ENCODE measurements around the gene TP53BP1.

Gene TP53BP1

DNA sequence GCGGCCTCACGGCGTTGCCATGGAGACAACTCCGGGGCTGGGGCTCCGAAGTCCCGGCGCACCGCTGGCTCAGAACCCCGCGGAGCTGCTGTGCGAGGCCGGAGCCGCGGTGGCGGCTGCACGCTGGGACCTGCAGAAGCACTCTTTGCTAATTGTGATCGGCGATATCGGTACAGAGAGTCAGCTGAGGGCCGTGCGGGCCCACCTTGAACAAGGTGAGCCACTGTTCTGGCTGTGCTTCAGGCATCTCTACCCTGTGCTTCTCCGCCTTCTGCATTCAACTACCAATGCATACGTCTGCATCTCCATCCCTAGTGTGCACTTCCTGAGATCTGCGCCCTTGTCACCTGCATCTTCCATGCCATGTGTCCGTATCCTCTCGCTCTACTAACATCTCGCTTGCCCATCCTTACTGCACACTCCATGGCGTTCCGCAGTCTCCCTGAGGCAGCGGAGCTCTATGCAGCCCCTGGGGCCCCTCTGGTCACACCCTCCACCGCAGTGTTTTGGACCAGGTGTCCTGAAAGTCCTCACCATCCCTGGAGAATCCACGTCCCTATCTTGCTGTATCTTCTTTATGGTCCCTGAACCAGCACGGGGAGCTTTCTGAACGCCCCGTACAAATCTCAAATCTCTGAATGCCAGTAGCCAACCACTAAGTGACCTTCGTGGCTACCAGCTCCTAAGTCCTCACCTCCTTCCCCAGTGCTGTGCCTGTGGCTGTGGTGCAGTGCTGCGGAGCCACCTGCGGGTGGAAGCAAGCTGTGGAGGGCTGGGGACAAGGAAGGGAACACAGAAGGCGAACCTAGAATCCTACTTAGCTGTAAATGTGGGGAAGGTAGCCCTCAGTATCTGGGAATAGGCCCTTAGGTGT is 18.3 kb upstream of the TP53BP1 start:
- H3K27me3 Mint-ChIP-seq = peaks cover 25% of the 10 kb centered on the region
- peak overlapping the region in 1 of 2 donors; percentile 96 for H3K27ac Mint-ChIP-seq
- no peaks in the 10 kb centered on the region for H3K9me3 Mint-ChIP-seq
- H3K4me3 Mint-ChIP-seq = peak overlapping the region; percentile 90 to 93
- ATAC-seq = no peak
- DNase-seq = peak; percentile 23 to 26
- peaks cover 44% of the 10 kb centered on the region for H3K4me1 Mint-ChIP-seq

DNA sequence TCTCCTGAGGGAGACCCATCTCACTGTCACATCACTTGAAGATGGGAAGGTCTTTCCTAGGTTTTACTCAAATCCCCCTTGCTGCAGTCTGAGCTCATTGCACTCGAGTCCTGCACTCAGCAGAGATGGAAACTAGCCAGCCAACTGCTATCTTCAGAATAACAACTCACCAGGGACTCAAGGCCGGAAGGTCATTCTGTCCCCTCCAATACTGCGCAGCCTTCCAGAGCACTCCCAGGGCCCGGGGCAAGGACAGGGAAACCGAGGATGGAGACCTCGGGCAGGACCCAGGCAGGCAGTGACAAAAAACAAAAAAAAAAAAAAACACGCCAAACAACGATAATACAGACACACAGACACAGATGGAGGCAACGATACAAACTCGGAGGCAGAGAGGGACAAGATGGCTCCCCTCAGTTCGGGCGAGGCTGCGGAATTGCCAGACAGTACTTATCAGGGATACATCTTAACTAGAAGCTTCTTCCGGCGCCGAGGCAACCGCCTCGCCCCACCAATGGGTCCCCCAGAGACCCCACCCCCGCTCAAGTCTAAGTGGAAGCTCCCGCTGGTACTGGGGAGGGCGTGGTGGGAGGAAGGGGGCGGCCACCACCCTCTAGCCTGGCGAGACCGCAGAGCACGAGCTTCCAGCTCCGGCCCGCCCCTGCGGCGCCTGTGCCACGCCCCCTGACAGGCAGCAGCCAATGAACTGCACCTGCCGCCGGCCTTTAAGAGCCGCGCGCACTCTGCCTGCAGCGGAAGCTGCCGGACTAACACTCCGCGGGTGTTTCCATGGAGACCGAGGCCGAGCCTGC is 17.4 kb upstream of the TP53BP1 start:
- Mint-ChIP-seq H3K4me3 (peak overlapping the region; percentile 90 to 93), H3K27me3 (peaks cover 17% of the 10 kb centered on the region), H3K4me1 (peaks cover 36% of the 10 kb centered on the region), H3K9me3 (no peaks in the 10 kb centered on the region), H3K27ac (peak overlapping the region; percentile 91 to 96)
- DNase-seq (peak; percentile 95 to 98), ATAC-seq (peak; percentile 97)

- no peak for DNase-seq
- ATAC-seq = no peak
- H3K27ac Mint-ChIP-seq = peak overlapping the region in 1 of 2 donors; percentile 91
- peaks cover 36% of the 10 kb centered on the region for H3K4me1 Mint-ChIP-seq
- no peaks in the 10 kb centered on the region for H3K9me3 Mint-ChIP-seq
- H3K27me3 Mint-ChIP-seq = peaks cover 17% of the 10 kb centered on the region
- peak overlapping the region; percentile 90 to 93 for H3K4me3 Mint-ChIP-seq
Measured at GRCh38 chr15:43509660-43510199, 16.8 kb upstream of the TP53BP1 start.

DNA sequence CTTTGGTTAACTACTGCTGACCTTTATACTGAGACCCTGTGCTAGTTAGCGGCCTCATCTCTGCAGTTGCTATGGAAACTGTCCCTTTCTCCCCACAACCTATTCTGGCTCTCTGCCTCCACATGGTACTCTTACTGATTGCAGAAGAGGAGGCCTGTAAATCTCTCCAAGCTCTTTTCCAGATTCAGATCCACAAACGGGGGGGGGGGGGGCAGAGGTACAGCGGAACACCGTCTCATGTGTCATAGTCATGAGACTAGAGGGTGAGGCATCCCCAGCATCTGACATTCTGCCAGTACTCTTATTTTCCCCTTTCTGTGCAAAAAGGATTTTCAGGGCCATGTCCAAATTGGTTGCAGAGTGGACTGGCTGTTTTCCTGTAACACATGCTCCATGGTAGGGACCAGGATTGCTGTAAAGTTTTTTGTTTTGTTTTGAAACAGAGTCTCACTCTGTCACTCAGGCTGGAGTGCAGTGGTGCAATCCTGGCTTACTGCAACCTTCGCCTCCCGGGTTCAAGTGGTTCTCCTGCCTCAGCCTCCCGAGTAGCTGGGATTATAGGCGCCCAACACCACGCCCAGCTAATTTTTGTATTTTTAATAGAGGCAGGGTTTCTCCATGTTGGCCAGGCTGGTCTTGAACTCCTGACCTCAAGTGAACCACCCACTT is 16.2 kb upstream of the TP53BP1 start:
- ATAC-seq (no peak), DNase-seq (no peak)
- H3K4me3 Mint-ChIP-seq = peak overlapping the region in 1 of 2 donors; percentile 93

GRCh38 chr15:43508421-43508820 is 15.5 kb upstream of the TP53BP1 start:
- Mint-ChIP-seq H3K27me3 (peaks cover 17% of the 10 kb centered on the region), H3K4me1 (peaks cover 24% of the 10 kb centered on the region), H3K9me3 (no peaks in the 10 kb centered on the region), H3K4me3 (no peak overlapping the region), H3K27ac (no peak overlapping the region)
- ATAC-seq (no peak), DNase-seq (no peak)

More for the DNA sequence above, 16.2 kb upstream of the TP53BP1 start:
- H3K4me1 Mint-ChIP-seq = peaks cover 31% of the 10 kb centered on the region
- peaks cover 17% of the 10 kb centered on the region for H3K27me3 Mint-ChIP-seq
- no peak overlapping the region for H3K27ac Mint-ChIP-seq
- no peaks in the 10 kb centered on the region for H3K9me3 Mint-ChIP-seq

- H3K27ac Mint-ChIP-seq = no peak overlapping the region
- DNase-seq (no peak), ATAC-seq (no peak)
Measured at GRCh38 chr15:43505738-43506137, 12.8 kb upstream of the TP53BP1 start.

DNA sequence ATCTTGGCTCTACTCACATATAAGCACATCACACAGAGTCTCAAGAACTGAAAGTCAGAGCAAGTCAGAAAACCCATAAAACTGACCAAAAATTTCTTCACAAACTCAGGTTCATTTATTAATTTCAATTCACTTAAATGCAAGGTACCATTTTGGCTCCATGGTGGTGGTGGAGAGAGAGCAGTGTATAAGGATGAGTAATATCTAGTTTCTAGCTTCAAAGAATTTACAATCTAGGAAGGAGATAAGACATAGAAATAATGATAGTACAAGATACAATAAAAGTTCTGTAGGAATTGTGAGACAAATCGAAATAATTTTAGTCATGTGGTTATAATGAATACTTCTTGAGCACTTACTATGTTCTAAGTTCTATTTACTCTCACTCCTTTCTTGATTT is 6.7 kb upstream of the TP53BP1 start:
- H3K27ac Mint-ChIP-seq = no peak overlapping the region
- no peak for ATAC-seq
- H3K9me3 Mint-ChIP-seq = no peaks in the 10 kb centered on the region

More at GRCh38 chr15:43505738-43506137, 12.8 kb upstream of the TP53BP1 start:
- Mint-ChIP-seq H3K9me3 (no peaks in the 10 kb centered on the region), H3K27me3 (no peaks in the 10 kb centered on the region), H3K4me1 (peaks cover 13% of the 10 kb centered on the region), H3K4me3 (no peak overlapping the region)

DNA sequence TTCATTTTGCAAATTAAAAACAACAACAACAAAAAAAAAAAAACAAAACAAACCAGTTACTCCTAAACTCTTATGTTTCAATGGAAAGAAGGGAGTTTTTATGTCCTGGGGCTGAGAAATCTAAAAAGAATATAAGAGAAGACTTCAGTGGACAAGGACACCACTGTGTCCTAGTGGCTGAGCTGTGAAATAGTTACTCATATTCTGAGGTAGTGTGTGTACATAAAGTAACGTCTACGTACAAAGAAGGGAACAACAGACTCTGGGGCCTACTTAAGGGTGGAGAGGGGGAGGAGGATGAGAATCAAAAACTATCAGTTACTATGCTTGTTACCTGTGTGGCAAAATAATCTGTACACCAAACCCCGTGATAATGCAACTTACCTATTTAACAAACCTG is 6.0 kb upstream of the TP53BP1 start:
- H3K27me3 Mint-ChIP-seq = no peaks in the 10 kb centered on the region
- H3K27ac Mint-ChIP-seq = no peak overlapping the region
- H3K9me3 Mint-ChIP-seq = no peaks in the 10 kb centered on the region
- ATAC-seq (no peak), DNase-seq (no peak)
- H3K4me3 Mint-ChIP-seq = no peak overlapping the region
- no peaks in the 10 kb centered on the region for H3K4me1 Mint-ChIP-seq

More for the DNA sequence above, 6.7 kb upstream of the TP53BP1 start:
- DNase-seq = no peak
- Mint-ChIP-seq H3K4me1 (no peaks in the 10 kb centered on the region), H3K27me3 (no peaks in the 10 kb centered on the region), H3K4me3 (no peak overlapping the region)

GRCh38 chr15:43493703-43494472 is 932 bp upstream of the TP53BP1 start:
- DNase-seq (no peak), ATAC-seq (no peak)
- H3K4me3 Mint-ChIP-seq = peak overlapping the region; percentile 88 to 93
- peak overlapping the region in 1 of 2 donors; percentile 47 for H3K27ac Mint-ChIP-seq
- peaks cover 29% of the 10 kb centered on the region for H3K4me1 Mint-ChIP-seq
- no peaks in the 10 kb centered on the region for H3K9me3 Mint-ChIP-seq
- H3K27me3 Mint-ChIP-seq = no peaks in the 10 kb centered on the region

DNA sequence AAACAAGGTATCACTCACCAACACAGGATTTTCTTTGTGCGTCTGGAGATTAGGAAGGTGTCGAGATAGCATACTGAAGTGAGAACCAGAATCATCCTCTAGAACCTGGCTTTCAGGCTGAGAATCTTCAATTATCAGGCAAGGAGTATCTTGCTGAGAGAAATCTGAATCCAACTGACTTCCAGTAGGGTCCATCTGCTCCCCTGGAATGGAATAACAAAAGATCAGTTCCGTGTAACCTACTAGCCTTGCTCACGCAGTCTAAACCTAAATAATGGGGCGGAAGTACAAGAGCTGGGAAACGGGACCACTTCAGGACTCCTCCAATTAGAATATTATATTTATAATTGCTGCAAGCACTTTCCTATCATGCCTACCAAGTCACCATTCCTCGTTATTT is 690 bp downstream of the TP53BP1 start:
- no peak for ATAC-seq
- DNase-seq = no peak
- Mint-ChIP-seq H3K27ac (peak overlapping the region; percentile 95 to 99), H3K27me3 (no peaks in the 10 kb centered on the region), H3K9me3 (no peaks in the 10 kb centered on the region), H3K4me1 (peaks cover 31% of the 10 kb centered on the region), H3K4me3 (peak overlapping the region; percentile 88 to 93)

- Mint-ChIP-seq H3K27ac (no peak overlapping the region), H3K4me1 (peaks cover 31% of the 10 kb centered on the region), H3K9me3 (no peaks in the 10 kb centered on the region), H3K27me3 (no peaks in the 10 kb centered on the region), H3K4me3 (no peak overlapping the region)
- DNase-seq = no peak
- no peak for ATAC-seq
Measured at GRCh38 chr15:43489191-43489590, 3.8 kb downstream of the TP53BP1 start.

DNA sequence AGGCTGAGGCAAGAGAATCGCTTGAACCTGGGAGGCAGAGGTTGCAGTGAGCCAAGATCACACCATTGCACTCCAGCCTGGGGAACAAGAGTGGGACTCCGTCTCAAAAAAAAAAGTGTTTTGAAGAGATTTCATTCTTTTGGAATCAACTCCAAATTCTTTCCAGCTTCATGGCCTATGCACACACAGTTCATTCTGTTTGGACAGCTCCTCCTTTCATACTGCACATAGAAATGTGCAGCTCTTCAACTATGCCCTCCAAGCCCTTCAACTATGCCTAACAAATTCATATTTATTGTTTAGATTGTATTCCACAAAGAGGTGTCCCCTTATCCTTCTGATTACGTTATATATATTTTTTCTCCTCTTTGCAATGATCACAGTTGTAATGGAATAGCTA is 4.2 kb downstream of the TP53BP1 start:
- Mint-ChIP-seq H3K9me3 (no peaks in the 10 kb centered on the region), H3K27me3 (no peaks in the 10 kb centered on the region), H3K27ac (peak overlapping the region in 1 of 2 donors; percentile 44), H3K4me3 (no peak overlapping the region), H3K4me1 (peaks cover 29% of the 10 kb centered on the region)
- DNase-seq (no peak), ATAC-seq (no peak)

DNA sequence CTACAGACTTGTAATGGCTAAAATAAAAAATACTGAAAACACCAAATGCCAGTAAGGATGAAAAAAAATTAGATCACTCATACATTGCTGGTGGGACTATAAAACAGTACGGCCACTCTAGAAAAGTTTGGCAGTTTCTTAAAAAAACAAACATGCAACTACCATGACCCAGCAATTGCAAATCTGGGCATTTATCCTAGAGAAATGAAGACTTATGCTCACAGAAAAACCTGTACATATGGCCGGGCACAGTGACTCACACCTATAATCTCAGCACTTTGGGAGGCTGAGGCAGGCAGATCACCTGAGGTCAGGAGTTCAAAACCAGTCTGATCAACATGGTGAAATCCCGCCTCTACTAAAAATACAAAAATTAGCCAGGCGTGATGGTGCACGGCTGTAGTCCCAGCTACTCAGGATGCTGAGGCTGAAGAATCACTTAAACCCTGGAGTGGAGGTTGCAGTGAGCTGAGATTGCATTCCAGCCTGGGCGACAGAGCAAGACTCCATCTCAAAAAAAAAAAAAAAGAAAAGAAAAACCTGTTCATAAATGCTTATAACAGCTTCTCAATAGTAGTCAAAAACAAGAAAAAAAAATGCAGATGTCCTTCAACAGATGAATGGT is 5.6 kb downstream of the TP53BP1 start:
- H3K4me1 Mint-ChIP-seq = peaks cover 19% of the 10 kb centered on the region
- no peak for DNase-seq
- no peak overlapping the region for H3K27ac Mint-ChIP-seq
- no peak overlapping the region for H3K4me3 Mint-ChIP-seq
- no peak for ATAC-seq
- no peaks in the 10 kb centered on the region for H3K27me3 Mint-ChIP-seq
- no peaks in the 10 kb centered on the region for H3K9me3 Mint-ChIP-seq

GRCh38 chr15:43484455-43484854 is 8.5 kb downstream of the TP53BP1 start:
- no peak overlapping the region for H3K27ac Mint-ChIP-seq
- H3K27me3 Mint-ChIP-seq = no peaks in the 10 kb centered on the region
- H3K4me1 Mint-ChIP-seq = peaks cover 8% of the 10 kb centered on the region
- no peak overlapping the region for H3K4me3 Mint-ChIP-seq
- no peaks in the 10 kb centered on the region for H3K9me3 Mint-ChIP-seq
- DNase-seq (no peak), ATAC-seq (no peak)

All from stimulated activated naive CD8-positive, alpha-beta T cell treated with anti-CD3 and anti-CD28 coated beads, Interleukin-15, amount 100 ng/mL, for 72 hours (primary cell).